Right atrium auricular region (tissue), 2 donors: Measurements from ENCODE around the gene CYSRT1. TPM values are rescaled to one million over a fixed set of nuclear protein-coding genes. Genes with fewer than 3 reads are reported as not detected.
"Not testable (repeated sequence)": the region's sequence is repeated elsewhere in the genome, so short reads cannot be mapped to it uniquely, and the experiment has no call there.

Experiments used
- DNase-seq: peaks from one replicate; pipeline ENCODE4 v3.0.0-alpha.2; 2019; ENCODE audit warnings: low spot score
- H3K27ac ChIP-seq, 2 donors: fragments of 200-600 bp; sonication (generic); 1 replicate in 1 of 2; 2 replicates in 1 of 2; pipeline ENCODE4 v1.5.1; 2016 to 2019
- H3K27me3 ChIP-seq, 2 donors: fragments of 200-600 bp; sonication (generic); one replicate each; pipeline versions ENCODE4 v1.5.1 to v1.6.0; 2017 to 2019
- H3K36me3 ChIP-seq: fragments of 200-600 bp; sonication (generic); one replicate; pipeline ENCODE4 v1.5.1; 2016
- H3K4me1 ChIP-seq, 2 donors: fragments of 200-600 bp; sonication (generic); one replicate each; pipeline versions ENCODE4 v1.5.1 to v1.6.0; 2017 to 2019
- H3K4me3 ChIP-seq, 2 donors: fragments of 200-600 bp; sonication (generic); 1 replicate in 1 of 2; 2 replicates in 1 of 2; pipeline ENCODE4 v1.5.1; 2017 to 2019; ENCODE audit warnings: mild to moderate bottlenecking in 1 of 2, moderate library complexity in 1 of 2
- H3K9me3 ChIP-seq, 2 donors: fragments of 200-600 bp; sonication (generic); one replicate each; pipeline ENCODE4 v1.5.1; 2019
- CTCF ChIP-seq, 2 donors: fragments of 200-600 bp; sonication (generic); IDR thresholded peaks; one replicate each; pipeline ENCODE4 v1.5.1; 2019; ENCODE audit warnings: antibody characterized with exemption in 2 of 2
- total RNA-seq, 2 donors: library from RNA; depleted of rRNA; stranded (reverse); fragments of >200 nt; gene quantifications; one replicate each; pipeline ENCODE4 v1.1.0, GENCODE V29; 2016

The CYSRT1 gene
- total RNA-seq, 2 donors from 2014 or later: 0.35 to 0.85 TPM

DNA sequence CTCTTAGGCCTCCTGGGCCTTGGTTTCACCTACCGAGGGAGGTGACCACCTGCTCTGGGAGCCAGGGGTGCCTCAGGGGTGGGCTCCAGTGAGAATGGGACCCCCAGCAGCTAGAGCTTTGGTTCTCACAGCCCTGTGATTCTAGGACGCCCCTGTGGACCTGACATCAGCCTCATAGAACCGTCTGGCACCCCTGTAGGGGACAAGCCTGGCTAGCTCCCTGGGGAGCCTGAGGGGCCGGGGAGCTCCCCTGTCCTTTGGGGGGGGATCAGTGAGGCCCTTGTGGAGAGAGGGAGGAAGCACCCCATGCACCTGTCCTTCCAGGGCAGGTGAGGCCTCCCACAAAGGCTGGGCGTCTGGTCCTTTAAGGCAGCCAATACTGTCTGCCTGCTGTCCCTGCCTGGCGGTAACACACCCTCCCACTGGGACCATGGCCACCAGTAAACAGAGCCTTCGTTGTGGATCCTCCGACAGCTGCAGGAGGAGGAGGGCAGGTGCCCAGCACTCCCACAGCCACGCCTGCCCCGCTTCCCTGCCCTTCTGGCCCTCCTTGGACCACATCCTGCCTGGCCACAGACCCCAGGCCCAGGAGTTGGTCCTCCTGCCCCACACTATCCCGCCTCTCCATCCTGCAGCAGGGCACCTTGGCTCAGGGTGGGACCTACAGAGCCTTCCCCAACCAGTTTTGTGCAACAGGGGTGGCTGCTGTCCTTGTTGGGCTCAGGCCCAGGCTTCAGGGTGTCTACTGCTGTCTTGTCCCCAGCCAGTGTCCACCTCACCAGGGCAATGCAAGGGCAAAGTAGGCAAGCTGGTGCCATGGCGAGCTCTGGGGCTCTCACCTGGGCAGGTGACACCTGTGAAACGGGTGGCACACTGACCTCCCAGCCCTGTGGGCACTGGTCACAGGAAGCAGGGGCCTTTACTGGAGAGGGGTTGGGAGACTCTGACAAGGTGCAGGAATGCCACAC is 13.1 kb downstream of the CYSRT1 start:
- TF ChIP-seq CTCF (IDR thresholded peaks at IDR 0.05): no peak
- Histone ChIP-seq H3K4me3 (no peak overlapping the region), H3K27ac (peak overlapping the region in 1 of 2 donors; percentile 43), H3K27me3 (no peaks in the 10 kb centered on the region), H3K36me3 (peaks cover 15% of the 10 kb centered on the region), H3K4me1 (peaks cover 0 to 61% of the 10 kb centered on the region in 2 donors), H3K9me3 (no peaks in the 10 kb centered on the region)
- DNase-seq: no peak

DNA sequence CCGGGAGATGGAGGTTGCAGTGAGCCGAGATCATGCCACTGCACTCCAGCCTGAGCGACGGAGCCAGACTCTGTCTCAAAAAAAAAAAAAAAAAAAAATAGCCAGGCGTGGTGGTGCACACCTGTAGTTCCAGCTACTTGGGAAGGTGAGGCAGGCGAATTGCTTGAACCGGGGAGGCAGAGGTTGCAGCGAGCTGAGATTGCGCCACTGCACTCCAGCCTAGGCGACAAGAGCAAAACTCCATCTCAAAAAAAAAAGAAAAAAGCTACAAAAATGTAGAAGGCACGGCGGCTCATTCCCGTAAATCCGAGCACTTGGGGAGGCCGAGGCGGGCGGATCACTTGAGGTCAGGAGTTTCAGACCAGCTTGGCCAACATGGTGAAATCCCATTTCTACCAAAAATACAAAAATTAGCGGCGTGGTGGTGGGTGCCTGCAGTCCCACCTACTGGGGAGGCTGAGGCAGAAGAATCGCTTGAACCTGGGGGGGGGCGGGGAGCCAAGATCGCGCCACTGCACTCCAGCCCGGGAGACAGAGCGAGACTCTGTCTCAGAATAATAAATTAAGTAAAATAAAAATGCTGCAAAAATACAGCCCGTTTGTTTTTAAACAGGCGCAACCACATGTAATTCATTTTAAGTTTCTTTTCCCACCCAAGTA is 14.7 kb downstream of the CYSRT1 start:
- H3K27me3 ChIP-seq, H3K9me3 ChIP-seq, DNase-seq: not testable (repeated sequence)
- H3K4me3 ChIP-seq: peak overlapping the region; percentile 42 to 74
- H3K27ac ChIP-seq: peak overlapping the region; percentile 95 to 99
- H3K4me1 ChIP-seq: peaks cover 0 to 74% of the 10 kb centered on the region in 2 donors
- peaks cover 23% of the 10 kb centered on the region for H3K36me3 ChIP-seq

DNA sequence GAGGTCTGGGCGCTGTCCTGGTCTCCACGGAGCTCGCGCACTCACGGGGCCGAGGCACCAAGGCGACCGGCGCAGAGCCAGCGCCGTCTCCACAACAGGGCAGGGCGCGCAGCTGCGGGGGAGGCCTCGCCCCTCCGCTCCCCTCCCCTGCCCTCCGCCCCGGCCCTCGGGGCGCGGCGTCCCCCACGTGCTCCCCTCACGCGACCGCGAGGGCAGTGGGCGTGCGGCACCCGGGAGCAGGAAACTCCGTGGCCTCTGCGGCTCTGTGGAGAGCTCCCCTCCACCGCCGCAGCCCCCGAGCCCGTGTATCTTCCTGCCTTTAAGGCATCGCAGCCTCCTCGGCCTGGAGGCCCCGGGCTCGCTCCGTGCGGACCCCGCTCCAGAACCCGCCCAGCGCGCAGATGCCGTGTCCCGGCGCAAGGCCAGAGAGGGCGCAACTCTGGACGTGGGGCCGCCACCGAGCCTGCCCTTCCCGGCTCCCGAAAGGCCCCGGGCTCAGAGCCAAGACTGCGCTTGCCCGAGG is 15.4 kb downstream of the CYSRT1 start:
- peak overlapping the region; percentile 42 to 74 for H3K4me3 ChIP-seq
- peak; percentile 76 for DNase-seq
- peaks cover 0 to 74% of the 10 kb centered on the region in 2 donors for H3K4me1 ChIP-seq

DNA sequence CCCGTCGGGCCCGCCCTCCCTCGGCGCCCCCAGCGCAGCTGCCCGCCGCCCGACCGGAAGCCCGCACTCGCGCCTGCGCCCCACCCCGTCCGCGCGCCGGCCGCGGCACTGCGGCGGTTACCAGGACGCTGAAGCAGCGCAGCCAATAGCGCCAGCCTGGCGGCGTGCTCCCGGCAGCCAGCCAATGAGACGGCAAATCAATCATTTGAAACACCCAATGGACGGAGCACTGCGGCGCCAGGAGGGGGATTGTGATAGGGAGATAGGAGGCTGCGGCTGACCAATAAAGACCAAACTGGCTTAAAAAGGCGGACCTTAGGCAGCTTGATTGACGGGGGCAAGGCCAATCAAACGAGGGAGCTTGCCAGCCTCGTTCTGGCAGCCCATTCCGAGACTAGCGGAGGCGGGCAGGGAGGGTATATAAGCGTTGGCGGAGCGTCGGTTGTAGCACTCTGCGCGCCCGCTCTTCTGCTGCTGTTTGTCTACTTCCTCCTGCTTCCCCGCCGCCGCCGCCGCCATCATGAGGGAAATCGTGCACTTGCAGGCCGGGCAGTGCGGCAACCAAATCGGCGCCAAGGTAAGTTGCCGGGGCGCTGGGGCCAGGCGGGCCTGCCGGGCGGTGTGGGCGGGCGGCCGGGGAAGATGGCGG is 16.0 kb downstream of the CYSRT1 start, which contains the start of gene TUBB4B:
Gene TUBB4B, plus strand, starts transcription at position 447 of the 649 bp plus-strand sequence. Its CDS starts 74 bp downstream, at position 521.
- peak; percentile 100 for DNase-seq
- Histone ChIP-seq H3K9me3 (no peaks in the 10 kb centered on the region), H3K4me3 (peak within 1 kb of the TSS; percentile 84), H3K36me3 (peaks cover 23% of the 10 kb centered on the region), H3K27ac (peak within 1 kb of the TSS; percentile 95 to 99), H3K27me3 (no peaks in the 10 kb centered on the region), H3K4me1 (peaks cover 0 to 68% of the 10 kb centered on the region in 2 donors)
- TF ChIP-seq CTCF (IDR thresholded peaks at IDR 0.05): no peak

More for the DNA sequence above, 15.4 kb downstream of the CYSRT1 start:
- Histone ChIP-seq H3K9me3 (no peaks in the 10 kb centered on the region), H3K36me3 (peaks cover 23% of the 10 kb centered on the region), H3K27ac (peak overlapping the region; percentile 95 to 99), H3K27me3 (no peaks in the 10 kb centered on the region)
- TF ChIP-seq CTCF (IDR thresholded peaks at IDR 0.05): peak in 1 of 2 donors; percentile 28

DNA sequence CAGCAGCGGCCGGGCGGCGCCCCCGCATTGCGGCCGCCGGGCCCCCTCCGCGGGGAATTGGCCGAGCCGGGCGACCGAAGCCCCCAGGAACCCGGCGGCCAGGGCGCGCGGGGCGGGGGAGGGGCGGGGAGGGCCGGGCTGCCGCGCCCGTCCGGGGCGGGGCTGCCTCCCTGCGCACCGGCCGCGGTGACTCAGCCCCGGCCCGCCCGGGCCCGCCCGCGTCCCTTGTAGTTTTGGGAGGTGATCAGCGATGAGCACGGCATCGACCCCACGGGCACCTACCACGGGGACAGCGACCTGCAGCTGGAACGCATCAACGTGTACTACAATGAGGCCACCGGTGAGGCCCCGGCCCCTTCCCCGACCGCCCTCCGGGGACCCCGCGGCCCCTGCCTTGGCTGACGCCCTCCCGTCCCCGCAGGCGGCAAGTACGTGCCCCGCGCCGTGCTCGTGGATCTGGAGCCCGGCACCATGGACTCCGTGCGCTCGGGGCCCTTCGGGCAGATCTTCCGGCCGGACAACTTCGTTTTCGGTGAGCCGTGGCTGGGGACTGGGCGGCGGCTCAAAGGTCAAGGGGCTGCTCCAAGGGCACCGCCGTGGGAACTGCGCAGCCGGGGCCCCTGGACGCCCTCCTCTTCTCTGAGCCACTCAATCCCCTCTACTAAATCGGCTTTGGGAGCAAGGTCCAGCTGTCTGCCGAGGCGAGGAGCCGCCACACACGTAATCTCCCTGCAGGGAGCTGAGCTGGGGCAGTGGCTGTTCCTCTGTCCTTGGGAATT is 16.7 kb downstream of the CYSRT1 start:
- H3K27ac ChIP-seq: peak overlapping the region; percentile 88 to 94
- no peaks in the 10 kb centered on the region for H3K27me3 ChIP-seq
- H3K4me1 ChIP-seq: peaks cover 0 to 61% of the 10 kb centered on the region in 2 donors
- no peak for TF ChIP-seq CTCF (IDR thresholded peaks at IDR 0.05)
- H3K9me3 ChIP-seq: no peaks in the 10 kb centered on the region
- DNase-seq: peak; percentile 71
- peaks cover 23% of the 10 kb centered on the region for H3K36me3 ChIP-seq
- peak overlapping the region; percentile 84 for H3K4me3 ChIP-seq
